HG03045 (cell line): ENCODE results near the gene GOLGA6B.
"Not testable (repeated sequence)": the region's sequence is repeated elsewhere in the genome, so short reads cannot be mapped to it uniquely, and the experiment has no call there.

ENCODE experiments used
- ATAC-seq: cut with Tn5 transposase; IDR thresholded peaks from one replicate; pipeline ENCODE4 v1.9.1; 2021; ENCODE audit warnings: mild to moderate bottlenecking, moderate library complexity; ENCODE audit not compliant: unreplicated experiment

Gene GOLGA6B

DNA sequence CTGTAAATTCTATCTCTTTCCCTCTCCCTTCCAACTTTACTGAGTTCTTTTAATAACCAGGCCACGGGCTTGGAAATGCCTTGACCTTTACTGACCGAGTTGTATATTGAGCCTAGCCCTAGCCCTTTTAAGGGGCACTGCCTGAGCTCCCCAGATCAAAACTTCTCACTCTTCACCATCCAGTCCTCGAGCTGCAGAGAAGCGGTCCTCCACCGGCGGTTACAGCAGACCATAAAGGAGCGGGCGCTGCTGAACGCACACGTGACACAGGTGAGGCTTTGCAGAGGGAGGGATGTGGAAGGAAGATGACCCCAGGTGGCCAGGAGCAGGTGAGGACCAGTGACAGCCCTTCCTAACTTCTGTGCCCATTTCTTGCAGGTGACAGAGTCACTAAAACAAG, 6.6 kb downstream of the GOLGA6B start:
- ATAC-seq, result not testable (repeated sequence)

GRCh38 chr15:72663931-72664330, 9.4 kb downstream of the GOLGA6B start:
- ATAC-seq, result not testable (repeated sequence)

DNA sequence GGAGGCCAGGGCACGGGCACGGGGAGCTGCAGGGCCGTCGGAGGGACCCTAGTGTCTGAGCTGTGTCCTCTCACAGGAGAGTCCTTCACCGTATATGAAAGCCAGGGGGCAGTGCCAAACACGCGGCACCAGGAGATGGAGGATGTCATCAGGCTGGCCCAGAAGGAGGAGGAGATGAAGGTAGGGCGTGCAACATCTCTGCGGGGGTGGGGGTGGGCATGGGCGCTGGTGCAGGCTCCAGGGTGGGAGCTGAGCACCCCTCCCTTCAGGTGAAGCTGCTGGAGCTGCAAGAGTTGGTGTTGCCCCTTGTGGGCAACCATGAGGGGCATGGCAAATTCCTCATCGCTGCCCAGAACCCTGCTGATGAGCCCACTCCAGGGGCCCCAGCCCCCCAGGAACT, 11.2 kb downstream of the GOLGA6B start:
- ATAC-seq, result not testable (repeated sequence)

DNA sequence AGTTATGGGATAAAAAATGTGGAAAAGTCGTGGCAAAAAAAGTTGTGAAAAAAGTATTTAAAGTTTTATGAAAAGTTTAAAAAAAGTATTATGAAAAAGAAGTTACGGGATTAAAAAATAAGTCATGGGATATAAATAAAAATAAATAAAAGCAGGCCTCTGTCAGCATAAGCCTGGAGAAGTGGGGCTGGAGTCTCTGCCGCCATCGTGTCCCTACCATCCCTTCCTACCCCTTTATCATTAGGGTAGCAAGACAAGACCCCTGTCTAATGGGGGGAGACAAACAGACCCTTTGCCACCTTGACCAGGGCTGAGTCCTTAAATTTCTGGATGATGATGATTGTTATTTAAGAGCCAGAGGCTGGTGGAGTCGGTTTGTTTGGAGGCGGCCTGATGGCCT, 15.3 kb downstream of the GOLGA6B start:
- not testable (repeated sequence) for ATAC-seq

DNA sequence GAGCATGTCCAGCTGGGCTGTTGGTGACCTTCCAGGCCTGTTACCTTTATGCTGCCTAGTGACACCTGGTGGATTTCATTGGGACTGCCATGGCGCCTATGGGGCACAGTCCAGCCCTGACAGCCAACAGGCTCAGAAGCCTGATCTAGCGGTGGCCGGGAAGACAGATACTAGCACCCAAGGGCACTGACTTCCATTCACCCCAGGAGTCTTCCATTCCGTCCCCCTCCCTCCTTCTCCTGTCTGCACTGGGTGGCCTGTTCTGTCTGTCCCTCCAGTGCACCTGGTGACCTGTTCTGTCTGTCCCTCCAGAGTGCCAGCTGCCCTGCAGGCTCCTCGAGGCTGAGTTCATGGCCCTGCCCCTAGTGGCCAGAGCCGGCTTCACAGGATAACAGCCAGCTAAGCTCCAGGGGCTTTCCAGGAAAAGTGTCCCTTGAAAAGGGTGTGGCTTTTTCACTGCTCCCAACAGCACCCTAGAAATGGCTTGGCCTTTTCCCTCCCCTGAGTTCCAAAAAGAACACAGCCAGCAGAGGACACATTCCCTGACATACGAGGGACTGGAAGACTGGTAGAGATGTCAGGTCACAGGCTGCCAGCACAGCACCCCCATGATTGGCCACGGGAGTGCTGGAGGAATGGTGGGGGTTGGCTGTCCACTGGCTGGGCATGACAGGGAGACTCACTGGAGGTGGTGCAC, 16.3 kb downstream of the GOLGA6B start:
- ATAC-seq, result peak; percentile 73

DNA sequence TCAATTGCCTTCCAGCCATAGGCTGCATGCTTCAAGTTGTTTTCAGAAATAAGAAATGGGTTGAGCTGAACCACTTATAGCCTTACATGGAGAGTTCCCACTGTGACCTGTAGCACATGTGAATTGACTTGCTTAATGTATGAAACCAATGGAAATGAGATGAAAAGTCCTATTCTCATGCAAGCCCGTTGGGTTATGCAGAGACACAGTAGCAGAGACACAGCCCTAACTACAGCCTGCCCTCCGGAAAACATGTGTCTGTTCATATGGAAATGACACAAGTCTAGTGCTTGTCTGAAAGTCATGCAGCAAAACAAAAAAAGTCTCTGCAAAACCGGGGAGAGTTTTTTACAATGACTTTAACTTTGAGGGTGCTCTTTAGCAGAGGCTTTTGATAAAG, 17.0 kb downstream of the GOLGA6B start:
- no peak for ATAC-seq

- no peak for ATAC-seq
These were observed 22.3 kb downstream of the GOLGA6B start for GRCh38 chr15:72676838-72677237.

GRCh38 chr15:72680931-72681330, 26.4 kb downstream of the GOLGA6B start:
- ATAC-seq, result no peak

- ATAC-seq, result no peak
These were observed 28.3 kb downstream of the GOLGA6B start for GRCh38 chr15:72682772-72683171.

DNA sequence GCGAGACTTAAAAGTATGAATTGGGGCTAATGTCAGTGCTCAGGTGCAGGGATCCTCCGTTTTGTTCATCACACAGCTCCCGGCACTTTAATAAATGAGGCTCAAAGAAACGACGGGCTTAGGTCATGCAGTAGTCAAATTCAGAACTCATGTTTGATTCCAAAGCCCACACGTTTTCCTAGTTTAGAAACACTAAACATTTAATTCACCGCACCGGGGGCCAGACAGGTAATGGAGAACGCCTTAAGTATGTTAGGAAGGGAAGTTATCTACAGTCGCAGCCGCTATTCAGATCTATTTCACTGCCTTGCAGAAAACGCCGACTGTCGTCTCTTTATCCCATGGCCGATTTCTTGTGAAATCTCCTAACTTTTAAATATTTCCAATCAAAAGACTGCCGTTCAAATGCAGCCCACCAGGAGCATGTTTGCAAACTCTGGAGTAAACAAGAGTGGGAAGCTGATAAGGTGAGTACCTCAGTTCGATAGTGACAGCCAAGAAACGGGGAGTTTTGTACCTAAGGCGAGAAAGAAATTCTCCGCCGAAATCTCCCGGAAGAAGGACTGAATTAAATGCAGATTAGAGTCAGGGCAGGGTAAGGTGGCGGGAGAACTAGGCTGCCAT, 30.9 kb downstream of the GOLGA6B start:
- ATAC-seq, result no peak

GRCh38 chr15:72685925-72686794, 31.7 kb downstream of the GOLGA6B start, which contains the start of the genes BBS4 and HIGD2B:
Gene BBS4 (plus strand): TSS chr15:72686207. CDS start chr15:72686228, 21 bp downstream.
Gene HIGD2B (minus strand): TSS chr15:72686182. CDS start chr15:72676374, 9,808 bp downstream.
- ATAC-seq, result peak; percentile 98

DNA sequence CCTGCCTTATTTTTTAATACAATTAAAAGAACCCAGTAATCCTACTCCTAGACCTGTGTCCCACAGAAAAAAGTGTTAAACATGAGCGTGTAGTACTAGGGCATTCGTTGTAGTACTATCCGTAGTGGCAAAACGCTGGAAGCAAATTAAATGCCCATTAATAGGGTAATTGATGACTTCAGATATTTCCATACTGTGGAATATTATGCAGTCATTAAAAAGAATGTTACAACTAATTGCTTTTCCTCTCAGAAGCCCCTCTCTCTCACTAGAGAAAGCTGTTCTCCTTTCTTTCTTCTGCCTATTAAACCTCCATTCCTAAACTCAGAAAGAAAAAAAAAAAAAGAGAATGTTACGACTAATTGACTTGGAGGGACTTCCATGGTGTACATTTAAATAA, 34.2 kb downstream of the GOLGA6B start:
- no peak for ATAC-seq

- ATAC-seq, result no peak
These were observed 36.4 kb downstream of the GOLGA6B start for GRCh38 chr15:72690938-72691337.

DNA sequence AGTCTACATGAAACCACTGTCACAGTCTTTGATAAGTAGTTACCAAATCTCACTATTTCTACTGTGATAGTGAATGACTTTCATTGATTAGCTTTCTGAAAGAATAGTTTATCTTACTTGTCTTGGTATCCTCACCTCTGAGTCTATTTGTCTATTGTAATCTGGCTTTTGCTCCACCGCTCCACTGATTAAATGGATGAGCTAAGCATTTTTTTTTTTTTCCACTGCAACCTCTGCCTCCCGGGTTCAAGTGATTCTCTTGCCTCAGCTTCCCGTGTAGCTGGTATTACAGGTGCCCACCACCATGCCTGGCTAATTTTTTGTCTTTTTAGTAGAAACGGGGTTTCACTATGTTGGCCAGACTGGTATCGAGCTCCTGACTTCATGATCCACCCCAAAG, 44.4 kb downstream of the GOLGA6B start:
- ATAC-seq, result no peak

DNA sequence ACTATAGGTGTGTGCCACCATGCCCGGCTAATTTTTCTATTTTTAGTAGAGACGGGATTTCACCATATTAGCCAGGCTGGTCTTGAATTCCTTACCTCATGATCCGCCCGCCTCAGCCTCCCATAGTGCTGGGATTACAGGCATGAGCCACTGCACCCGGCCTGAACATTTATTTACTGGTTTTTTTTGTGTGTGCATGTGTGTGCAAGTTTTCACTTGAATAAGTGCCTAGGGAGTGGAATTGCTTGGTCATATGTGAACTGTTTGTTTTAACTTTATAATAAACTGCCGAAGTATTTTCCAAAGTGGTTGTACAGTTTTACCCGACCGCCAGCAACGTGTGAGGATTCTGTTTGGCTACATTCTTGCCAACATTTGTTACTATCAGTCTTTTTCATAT, 45.6 kb downstream of the GOLGA6B start:
- ATAC-seq, result no peak

- ATAC-seq, result no peak
These were observed 51.8 kb downstream of the GOLGA6B start for GRCh38 chr15:72706266-72706665.

DNA sequence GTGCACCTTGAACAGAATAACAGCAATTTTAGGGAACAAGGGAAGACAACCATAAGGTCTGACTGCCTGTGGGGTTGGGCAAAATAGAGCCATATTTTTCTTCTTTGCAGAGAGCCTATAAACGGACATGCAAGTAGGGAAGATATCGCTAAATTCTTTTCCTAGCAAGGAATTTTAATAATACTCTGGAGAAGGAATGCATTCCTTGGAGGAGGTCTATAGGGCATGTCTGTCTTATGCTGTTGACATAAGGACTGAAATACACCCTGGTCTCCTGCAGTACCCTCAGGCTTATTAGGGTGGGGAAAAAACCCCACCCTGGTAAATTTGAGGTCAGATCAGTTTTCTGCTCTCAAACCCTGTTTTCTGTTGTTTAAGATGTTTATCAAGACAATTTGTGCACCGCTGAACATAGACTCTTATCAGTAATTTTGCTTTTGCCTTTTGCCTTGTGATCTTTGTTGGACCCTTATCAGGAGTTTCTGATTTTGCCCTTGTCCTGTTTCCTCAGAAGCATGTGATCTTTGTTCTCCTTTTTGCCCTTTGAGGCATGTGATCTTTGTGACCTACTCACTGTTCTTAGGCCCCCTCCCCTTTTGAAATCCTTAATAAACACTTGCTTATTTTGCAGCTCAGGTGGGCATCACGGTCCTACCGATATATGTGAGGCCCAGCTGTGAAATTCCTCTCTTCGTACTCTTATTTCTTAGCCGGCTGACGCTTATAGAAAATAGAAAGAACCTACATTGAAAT, 54.2 kb downstream of the GOLGA6B start:
- not testable (repeated sequence) for ATAC-seq
